MM.1S (cell line): ENCODE results near the gene MSI2.

Experiments
- DNase-seq: peaks from one replicate; pipeline ENCODE4 v3.0.0-alpha.2; 2015
- H2AFZ ChIP-seq: fragments of 300-600 bp; sonication (generic); 2 replicates; pipeline ENCODE4 v1.6.0; 2016; ENCODE audit warnings: antibody characterized with exemption, low read length
- H3F3A ChIP-seq: fragments of 300-600 bp; sonication (generic); 2 replicates; pipeline ENCODE4 v1.6.1; 2016; ENCODE audit warnings: mild to moderate bottlenecking, antibody characterized with exemption, low read length, moderate library complexity, mixed read lengths; ENCODE audit not compliant: insufficient read depth
- H3K27ac ChIP-seq: fragments of 300-600 bp; sonication (generic); 2 replicates; pipeline ENCODE4 v1.5.1; 2016; ENCODE audit warnings: mild to moderate bottlenecking, low read length
- H3K27me3 ChIP-seq: fragments of 300-600 bp; sonication (generic); replicated peaks from 2 replicates; pipeline ENCODE4 v1.6.0; 2016; ENCODE audit warnings: low read length; ENCODE audit not compliant: insufficient read depth
- H3K36me3 ChIP-seq: fragments of 300-600 bp; sonication (generic); replicated peaks from 2 replicates; pipeline ENCODE4 v1.6.1; 2016; ENCODE audit warnings: mild to moderate bottlenecking, low read length, mixed read lengths; ENCODE audit not compliant: insufficient read depth
- H3K4me1 ChIP-seq: fragments of 300-600 bp; sonication (generic); 2 replicates; pipeline ENCODE4 v1.6.1; 2016; ENCODE audit warnings: low read length, mixed read lengths
- H3K4me2 ChIP-seq: fragments of 300-600 bp; sonication (generic); 2 replicates; pipeline ENCODE4 v1.6.0; 2016; ENCODE audit warnings: low read depth, low read length
- H3K4me3 ChIP-seq: fragments of 300-600 bp; sonication (generic); 2 replicates; pipeline ENCODE4 v1.5.1; 2016; ENCODE audit warnings: low read length, mixed read lengths
- H3K79me2 ChIP-seq: fragments of 300-600 bp; sonication (generic); 2 replicates; pipeline ENCODE4 v1.6.1; 2016; ENCODE audit warnings: mixed run types, low read length, mixed read lengths
- H3K9ac ChIP-seq: fragments of 300-600 bp; sonication (generic); 2 replicates; pipeline ENCODE4 v1.6.1; 2016; ENCODE audit warnings: low read length, mixed read lengths
- H3K9me2 ChIP-seq: fragments of 300-600 bp; sonication (generic); replicated peaks from 2 replicates; pipeline ENCODE4 v1.6.1; 2016; ENCODE audit warnings: mild to moderate bottlenecking, low read length, mixed read lengths; ENCODE audit not compliant: insufficient read depth
- H3K9me3 ChIP-seq: fragments of 300-600 bp; sonication (generic); replicated peaks from 2 replicates; pipeline ENCODE4 v1.6.1; 2016; ENCODE audit warnings: mild to moderate bottlenecking, low read length, mixed read lengths; ENCODE audit not compliant: insufficient read depth
- H4K20me1 ChIP-seq: fragments of 300-600 bp; sonication (generic); 2 replicates; pipeline ENCODE4 v1.6.1; 2016; ENCODE audit warnings: mild to moderate bottlenecking, low read length, moderate library complexity, mixed read lengths; ENCODE audit not compliant: insufficient read depth
- CTCF ChIP-seq: fragments of 300-600 bp; sonication (generic); IDR thresholded peaks from 2 replicates; pipeline ENCODE4 v1.5.1; 2016; ENCODE audit warnings: antibody characterized with exemption, low read length, mixed read lengths
- EZH2 ChIP-seq: fragments of 300-600 bp; sonication (generic); optimal IDR thresholded peaks from 2 replicates; pipeline ENCODE3; 2017; ENCODE audit warnings: low read depth, mild to moderate bottlenecking, antibody characterized with exemption, low read length, mixed read lengths
- EZH2phosphoT487 ChIP-seq: fragments of 300-600 bp; sonication (generic); IDR thresholded peaks from 2 replicates; pipeline ENCODE4 v1.6.1; 2018; ENCODE audit warnings: antibody characterized with exemption, low read length

MSI2 gene

DNA sequence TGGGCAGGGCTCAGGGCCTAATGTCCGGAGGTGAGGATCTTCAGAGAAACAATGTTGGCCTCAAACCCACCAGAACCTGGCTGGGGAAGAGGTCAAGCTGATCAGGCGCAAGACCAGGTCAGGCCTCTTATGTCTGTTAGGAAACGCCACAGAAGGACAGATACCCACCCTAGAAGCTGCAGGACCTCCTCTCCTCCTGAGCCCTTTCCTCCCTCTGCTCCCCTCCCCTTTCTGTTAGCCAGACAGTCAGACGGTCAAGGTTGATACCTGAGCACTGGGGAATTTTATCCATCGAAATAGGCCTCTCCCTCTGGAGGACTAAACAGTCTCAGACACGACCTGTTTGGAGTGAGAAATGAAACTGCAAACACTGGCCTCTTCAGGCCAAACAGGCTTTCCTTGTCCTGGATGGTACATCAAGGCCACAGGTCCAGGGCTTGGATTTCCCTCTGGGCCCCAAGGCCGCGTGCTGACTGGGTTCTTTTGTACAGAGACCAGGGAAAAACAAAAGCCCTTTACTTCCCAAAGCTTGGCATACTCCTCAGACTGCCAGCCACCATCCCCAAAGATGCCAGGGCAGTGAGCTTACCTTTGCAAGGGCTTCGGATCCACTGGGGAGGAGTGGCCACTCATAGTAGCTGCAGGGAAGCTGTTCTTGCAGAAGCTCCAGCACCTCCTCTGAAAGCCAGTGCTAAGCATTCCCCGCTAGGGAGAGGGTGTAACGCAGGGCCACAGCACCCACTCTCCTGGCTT is 353.0 kb downstream of the MSI2 start:
- Histone ChIP-seq H4K20me1 (no peaks in the 10 kb centered on the region), H2AFZ (no peak overlapping the region), H3F3A (peaks cover 28% of the 10 kb centered on the region), H3K27ac (no peak overlapping the region), H3K4me1 (peaks cover 31% of the 10 kb centered on the region), H3K79me2 (peaks cover 17% of the 10 kb centered on the region), H3K9me2 (no peaks in the 10 kb centered on the region), H3K9me3 (no peaks in the 10 kb centered on the region), H3K4me2 (no peak overlapping the region), H3K36me3 (no peaks in the 10 kb centered on the region), H3K9ac (no peak overlapping the region), H3K4me3 (no peak overlapping the region), H3K27me3 (no peaks in the 10 kb centered on the region)
- DNase-seq: no peak
- no peak for TF ChIP-seq EZH2phosphoT487
- no peak for TF ChIP-seq CTCF
- no peak for TF ChIP-seq EZH2

GRCh38 chr17:57609878-57610270 is 353.6 kb downstream of the MSI2 start:
- H3K27ac ChIP-seq: no peak overlapping the region
- H3F3A ChIP-seq: peaks cover 24% of the 10 kb centered on the region
- no peaks in the 10 kb centered on the region for H3K27me3 ChIP-seq
- no peaks in the 10 kb centered on the region for H3K36me3 ChIP-seq
- no peak for DNase-seq
- H3K79me2 ChIP-seq: peaks cover 17% of the 10 kb centered on the region
- H3K9ac ChIP-seq: no peak overlapping the region
- no peak overlapping the region for H2AFZ ChIP-seq
- no peaks in the 10 kb centered on the region for H3K9me3 ChIP-seq
- TF ChIP-seq EZH2phosphoT487 (no peak), CTCF (no peak), EZH2 (no peak)
- H3K4me2 ChIP-seq: no peak overlapping the region
- peaks cover 26% of the 10 kb centered on the region for H3K4me1 ChIP-seq
- no peaks in the 10 kb centered on the region for H4K20me1 ChIP-seq
- H3K4me3 ChIP-seq: no peak overlapping the region
- no peaks in the 10 kb centered on the region for H3K9me2 ChIP-seq

GRCh38 chr17:57612202-57613071 is 356.1 kb downstream of the MSI2 start:
- no peak for TF ChIP-seq EZH2
- TF ChIP-seq EZH2phosphoT487: no peak
- no peak for TF ChIP-seq CTCF
- Histone ChIP-seq H3K36me3 (peaks cover 3% of the 10 kb centered on the region; the same call in 1 of the 2 replicates), H3K9me3 (no peaks in the 10 kb centered on the region), H3K27ac (no peak overlapping the region), H2AFZ (no peak overlapping the region), H3K9me2 (no peaks in the 10 kb centered on the region), H3K4me2 (no peak overlapping the region), H3K27me3 (no peaks in the 10 kb centered on the region), H3K4me3 (no peak overlapping the region), H3K79me2 (peaks cover 12% of the 10 kb centered on the region), H3F3A (no peaks in the 10 kb centered on the region), H3K4me1 (peaks cover 1% of the 10 kb centered on the region; the same call in 1 of the 2 replicates), H4K20me1 (no peaks in the 10 kb centered on the region), H3K9ac (no peak overlapping the region)
- no peak for DNase-seq
